Measurements from ENCODE around the gene CHAF1A. TPM values are rescaled to one million over a fixed set of nuclear protein-coding genes. Genes with fewer than 3 reads are reported as not detected.

The CHAF1A gene
- total RNA-seq, 4 donors from 2014 or later, result 9.0 to 25.9 (median 12.6) TPM

- TF ChIP-seq POLR2A (IDR thresholded peaks at IDR 0.05) (no peak), CTCF (IDR thresholded peaks at IDR 0.05) (no peak)
- WGBS, 2 donors, result 88 to 90% methylated on average over 26 of the region's 26 CpGs
- no peak for DNase-seq (ENCODE audit: low spot score in 2 of 2)
- intact Hi-C loops (cut with DNase I; ENCODE audit: low total_unique reads), result no loop called here
- no peak overlapping the region for H3K4me3 ChIP-seq (ENCODE audit: low read depth, poor library complexity, severe bottlenecking)
These were observed 29.6 kb downstream of the CHAF1A start for GRCh38 chr19:4431808-4432674.

DNA sequence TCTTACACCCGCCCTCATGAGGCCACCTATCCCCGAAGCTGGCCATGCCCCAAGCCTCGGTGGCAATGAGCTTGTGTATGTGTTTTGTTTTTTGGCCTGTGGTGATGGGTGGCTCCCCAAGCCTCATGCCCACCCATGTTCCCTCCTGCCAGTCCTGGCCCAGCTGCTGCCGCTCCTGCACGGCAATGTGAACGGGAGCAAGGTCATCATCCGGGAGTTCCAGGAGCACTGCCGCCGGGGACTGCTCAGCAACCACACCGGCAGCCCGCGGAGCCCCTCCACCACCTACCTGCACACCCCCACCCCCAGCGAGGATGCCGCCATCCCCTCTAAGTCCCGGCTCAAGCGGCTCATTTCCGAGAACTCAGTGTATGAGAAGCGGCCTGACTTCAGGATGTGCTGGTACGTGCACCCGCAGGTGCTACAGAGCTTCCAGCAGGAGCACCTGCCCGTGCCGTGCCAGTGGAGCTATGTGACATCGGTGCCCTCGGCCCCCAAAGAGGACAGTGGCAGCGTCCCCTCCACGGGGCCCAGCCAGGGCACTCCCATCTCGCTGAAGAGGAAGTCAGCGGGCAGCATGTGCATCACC lies 30.6 kb downstream of the CHAF1A start:
- 93 to 95% methylated on average over 25 to 28 of the region's 28 CpGs for WGBS, 2 donors
- no peak overlapping the region for H3K4me3 ChIP-seq (ENCODE audit: low read depth, poor library complexity, severe bottlenecking)
- DNase-seq (ENCODE audit: low spot score in 2 of 2), result no peak
- TF ChIP-seq CTCF (IDR thresholded peaks at IDR 0.05) (no peak), POLR2A (IDR thresholded peaks at IDR 0.05) (no peak)
- intact Hi-C loops (cut with DNase I; ENCODE audit: low total_unique reads), result no loop called here

DNA sequence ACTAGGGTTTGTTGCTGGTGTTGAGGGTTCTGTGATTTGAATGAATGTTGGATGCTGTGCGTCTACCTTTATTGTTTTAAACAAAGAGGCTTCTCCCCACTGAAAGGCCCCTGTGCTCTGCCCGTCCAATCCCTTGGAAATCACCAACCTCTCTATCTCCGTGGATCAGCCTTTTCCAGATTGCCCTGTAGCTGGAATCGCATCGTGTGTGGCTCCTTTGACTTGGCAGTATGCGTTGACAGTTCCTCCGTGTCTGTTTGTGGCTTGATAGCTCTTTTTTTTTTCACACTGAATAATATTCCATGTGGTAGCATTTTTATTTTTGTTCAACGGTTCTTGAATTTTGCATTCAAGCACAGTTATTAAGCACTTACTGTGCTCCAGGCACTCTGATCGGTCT lies 32.0 kb downstream of the CHAF1A start:
- TF ChIP-seq POLR2A (IDR thresholded peaks at IDR 0.05) (no peak), CTCF (IDR thresholded peaks at IDR 0.05) (no peak)
- 90 to 91% methylated on average over 9 of the region's 9 CpGs for WGBS, 2 donors
- H3K4me3 ChIP-seq (ENCODE audit: low read depth, poor library complexity, severe bottlenecking), result no peak overlapping the region
- DNase-seq (ENCODE audit: low spot score in 2 of 2), result no peak
- intact Hi-C loops (cut with DNase I; ENCODE audit: low total_unique reads), result no loop called here

DNA sequence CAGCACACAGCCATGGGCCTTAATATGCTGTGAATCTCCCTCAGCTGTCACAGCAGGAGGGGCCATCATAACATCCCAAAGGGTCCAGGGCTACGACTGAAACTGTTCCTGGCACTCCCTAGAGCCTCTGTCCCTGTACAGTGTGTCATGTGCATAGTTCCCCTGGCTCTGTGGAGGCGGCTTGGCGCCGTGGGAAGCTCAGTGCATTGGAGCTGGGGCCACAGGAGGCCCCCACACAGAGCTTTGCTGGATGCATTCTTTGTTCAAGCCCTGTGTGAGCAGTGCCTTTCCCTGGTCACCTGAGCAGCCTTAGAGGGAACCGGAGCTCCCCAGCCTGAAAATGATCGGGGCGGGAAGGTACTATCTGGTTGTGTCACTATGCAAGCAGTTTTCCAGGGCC lies 33.8 kb downstream of the CHAF1A start:
- no peak for DNase-seq (ENCODE audit: low spot score in 2 of 2)
- TF ChIP-seq CTCF (IDR thresholded peaks at IDR 0.05), result no peak
- no peak for TF ChIP-seq POLR2A (IDR thresholded peaks at IDR 0.05)
- WGBS, 2 donors, result 84 to 90% methylated on average over 4 to 7 of the region's 7 CpGs
- intact Hi-C loops (cut with DNase I; ENCODE audit: low total_unique reads), result no loop called here
- H3K4me3 ChIP-seq (ENCODE audit: low read depth, poor library complexity, severe bottlenecking), result no peak overlapping the region

GRCh38 chr19:4437103-4437502 lies 34.7 kb downstream of the CHAF1A start:
- no peak for TF ChIP-seq POLR2A (IDR thresholded peaks at IDR 0.05)
- TF ChIP-seq CTCF (IDR thresholded peaks at IDR 0.05), result no peak
- H3K4me3 ChIP-seq (ENCODE audit: low read depth, poor library complexity, severe bottlenecking), result no peak overlapping the region
- no peak for DNase-seq (ENCODE audit: low spot score in 2 of 2)
- WGBS, 2 donors, result 95 to 96% methylated on average over 10 of the region's 10 CpGs
- intact Hi-C loops (cut with DNase I; ENCODE audit: low total_unique reads), result no loop called here
